ENCODE data around the gene RXRA.

DNA sequence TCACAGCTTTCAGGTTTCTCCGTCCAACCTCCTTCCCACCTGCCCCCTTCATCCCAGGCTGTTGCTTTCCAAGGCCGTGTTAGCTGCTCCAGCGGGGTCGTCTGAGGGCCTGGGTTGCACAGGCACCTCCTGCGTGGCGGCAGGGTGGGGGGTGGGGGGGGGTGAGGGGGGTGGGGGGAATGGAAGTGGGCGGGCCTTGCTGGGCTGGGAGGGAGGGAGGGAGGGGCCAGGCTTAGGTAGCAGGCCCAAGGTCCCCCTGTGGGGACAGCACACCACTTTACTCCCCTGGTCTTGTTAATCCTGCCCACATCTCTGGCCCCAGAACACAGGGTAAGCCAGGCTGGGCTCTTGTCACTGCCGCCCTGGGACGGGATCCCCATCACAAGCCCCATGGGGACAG, 99.1 kb downstream of the RXRA start:
- TF ChIP-seq POLR2A (IDR thresholded peaks at IDR 0.05), result no peak
- TF ChIP-seq, protein P1, sequence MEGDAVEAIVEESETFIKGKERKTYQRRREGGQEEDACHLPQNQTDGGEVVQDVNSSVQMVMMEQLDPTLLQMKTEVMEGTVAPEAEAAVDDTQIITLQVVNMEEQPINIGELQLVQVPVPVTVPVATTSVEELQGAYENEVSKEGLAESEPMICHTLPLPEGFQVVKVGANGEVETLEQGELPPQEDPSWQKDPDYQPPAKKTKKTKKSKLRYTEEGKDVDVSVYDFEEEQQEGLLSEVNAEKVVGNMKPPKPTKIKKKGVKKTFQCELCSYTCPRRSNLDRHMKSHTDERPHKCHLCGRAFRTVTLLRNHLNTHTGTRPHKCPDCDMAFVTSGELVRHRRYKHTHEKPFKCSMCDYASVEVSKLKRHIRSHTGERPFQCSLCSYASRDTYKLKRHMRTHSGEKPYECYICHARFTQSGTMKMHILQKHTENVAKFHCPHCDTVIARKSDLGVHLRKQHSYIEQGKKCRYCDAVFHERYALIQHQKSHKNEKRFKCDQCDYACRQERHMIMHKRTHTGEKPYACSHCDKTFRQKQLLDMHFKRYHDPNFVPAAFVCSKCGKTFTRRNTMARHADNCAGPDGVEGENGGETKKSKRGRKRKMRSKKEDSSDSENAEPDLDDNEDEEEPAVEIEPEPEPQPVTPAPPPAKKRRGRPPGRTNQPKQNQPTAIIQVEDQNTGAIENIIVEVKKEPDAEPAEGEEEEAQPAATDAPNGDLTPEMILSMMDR (IDR thresholded peaks at IDR 0.05), result no peak
- no peak for TF ChIP-seq EP300 (IDR thresholded peaks at IDR 0.05)

All from tibial nerve (tissue), 4 donors.